ENCODE data around the gene KIF13A.
"Not testable (repeated sequence)": the region's sequence is repeated elsewhere in the genome, so short reads cannot be mapped to it uniquely, and the experiment has no call there.

Gene KIF13A

DNA sequence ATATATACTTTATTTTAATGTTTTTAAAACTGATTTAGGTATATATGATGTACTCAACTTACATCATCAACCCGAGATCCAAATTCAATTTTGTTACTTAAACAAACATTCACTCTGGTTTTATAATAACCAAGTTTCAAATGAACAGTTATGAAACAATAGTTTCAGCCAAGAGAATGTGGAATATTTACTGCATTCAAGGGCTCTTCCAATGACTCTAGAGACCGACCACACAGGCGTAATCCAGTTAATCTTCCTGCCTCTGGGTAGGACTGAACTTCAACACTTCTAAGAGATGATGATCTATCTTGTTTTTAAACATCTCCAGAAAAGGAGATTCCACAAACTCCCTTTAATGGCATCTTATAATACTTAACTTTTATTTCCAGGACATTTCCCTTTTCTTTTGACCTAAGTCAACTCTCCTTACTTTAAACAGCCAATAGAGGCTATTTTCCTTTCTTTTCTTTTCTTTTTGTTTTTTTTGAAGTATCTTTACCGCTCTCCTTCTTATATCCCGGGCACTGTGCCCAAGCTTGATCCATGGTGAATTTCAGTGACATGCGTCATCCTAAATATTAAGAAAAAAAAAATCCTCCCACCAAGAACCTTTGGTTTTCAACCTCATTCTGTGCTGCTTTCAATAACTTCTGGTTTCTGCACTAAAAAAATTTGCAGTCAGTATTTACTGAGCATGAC is 110.1 kb downstream of the KIF13A start:
- DNase-seq (ENCODE audit: extremely low read depth in 1 of 2, low read depth in 1 of 2) = no peak

- no peak for DNase-seq (ENCODE audit: extremely low read depth in 1 of 2, low read depth in 1 of 2)
Observed at GRCh38 chr6:17874753-17875152, 112.7 kb downstream of the KIF13A start.

DNA sequence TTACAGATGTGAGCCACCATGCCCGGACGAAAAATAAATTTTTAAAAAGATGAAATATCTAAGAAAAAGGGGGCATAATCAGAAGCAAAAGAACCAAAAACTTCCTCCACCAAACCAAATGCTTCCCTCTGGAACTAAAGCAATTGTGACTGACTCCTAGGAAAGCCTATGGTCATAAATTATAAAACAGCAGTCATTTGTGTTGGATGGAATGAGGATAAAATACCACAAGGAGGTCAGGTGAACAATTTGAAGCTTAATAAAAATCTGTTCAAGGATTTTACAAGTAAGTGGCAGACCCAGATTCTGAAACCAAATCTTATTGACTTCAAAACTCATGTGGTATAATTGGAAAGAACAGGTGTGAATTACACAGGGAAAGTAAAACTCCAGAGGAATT is 114.5 kb downstream of the KIF13A start:
- DNase-seq (ENCODE audit: extremely low read depth in 1 of 2, low read depth in 1 of 2) = no peak

DNA sequence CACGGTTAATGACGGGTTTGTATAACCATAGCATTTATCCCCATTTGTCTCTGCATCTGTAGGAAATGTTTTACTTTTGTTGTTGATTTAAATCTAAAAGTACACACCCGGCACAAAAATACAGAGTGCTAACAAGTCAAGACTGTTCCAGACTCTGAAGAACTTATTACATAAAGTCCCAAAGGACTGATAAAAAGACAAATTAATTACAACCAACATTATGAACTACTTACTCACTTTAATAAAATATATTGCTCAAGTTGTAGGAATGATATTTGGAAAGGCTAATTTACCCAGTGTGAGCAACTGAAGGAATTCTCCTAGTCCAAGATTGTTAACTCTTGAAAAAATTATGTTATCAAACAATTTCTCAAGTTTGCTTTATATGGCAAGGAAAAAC is 115.6 kb downstream of the KIF13A start:
- DNase-seq (ENCODE audit: extremely low read depth in 1 of 2, low read depth in 1 of 2) = no peak

- DNase-seq (ENCODE audit: extremely low read depth in 1 of 2, low read depth in 1 of 2) = no peak
Observed at GRCh38 chr6:17871189-17871519, 116.3 kb downstream of the KIF13A start.

GRCh38 chr6:17870300-17871188 is 116.9 kb downstream of the KIF13A start:
- no peak for DNase-seq (ENCODE audit: extremely low read depth in 1 of 2, low read depth in 1 of 2)

DNA sequence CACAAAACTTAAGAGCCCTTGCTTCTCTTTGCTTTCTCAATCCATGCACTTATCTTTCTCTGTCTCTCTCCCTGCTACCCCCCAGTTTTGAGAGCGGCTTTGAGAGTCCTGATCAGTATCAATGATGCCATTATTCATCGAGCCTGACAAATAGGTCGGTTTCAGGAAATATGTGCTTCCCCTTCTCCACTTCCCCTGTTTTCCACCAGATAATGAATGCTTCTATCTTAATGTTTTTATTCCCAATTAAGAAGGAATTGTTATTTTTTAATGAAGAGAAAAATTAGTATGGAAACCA is 117.7 kb downstream of the KIF13A start:
- DNase-seq (ENCODE audit: extremely low read depth in 1 of 2, low read depth in 1 of 2) = no peak

- DNase-seq (ENCODE audit: extremely low read depth in 1 of 2, low read depth in 1 of 2) = no peak
Observed at GRCh38 chr6:17869010-17869752, 118.3 kb downstream of the KIF13A start.

DNA sequence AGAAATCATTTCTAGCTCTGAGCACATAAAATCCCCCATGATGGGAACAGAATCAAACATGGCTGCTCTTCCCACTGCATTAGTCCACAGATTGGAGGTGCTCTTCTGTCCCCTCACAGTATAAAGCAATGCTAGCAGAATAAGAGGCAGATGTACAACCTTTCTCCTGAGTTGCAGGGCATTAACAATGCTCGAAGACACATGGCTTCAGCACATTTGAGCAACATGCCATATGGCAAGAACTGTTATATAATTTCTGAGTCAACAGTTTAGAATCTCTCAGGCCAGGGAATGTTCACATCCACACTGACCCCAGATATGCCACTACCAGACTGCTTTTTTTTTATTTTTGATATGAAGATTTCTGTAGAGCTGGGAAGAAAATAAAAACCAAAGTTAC is 119.6 kb downstream of the KIF13A start:
- no peak for DNase-seq (ENCODE audit: extremely low read depth in 1 of 2, low read depth in 1 of 2)

GRCh38 chr6:17866876-17867444 is 120.5 kb downstream of the KIF13A start:
- DNase-seq (ENCODE audit: extremely low read depth in 1 of 2, low read depth in 1 of 2) = no peak

GRCh38 chr6:17865798-17866725 is 121.4 kb downstream of the KIF13A start:
- no peak for DNase-seq (ENCODE audit: extremely low read depth in 1 of 2, low read depth in 1 of 2)

GRCh38 chr6:17865243-17865642 is 122.2 kb downstream of the KIF13A start:
- DNase-seq (ENCODE audit: extremely low read depth in 1 of 2, low read depth in 1 of 2) = no peak

DNA sequence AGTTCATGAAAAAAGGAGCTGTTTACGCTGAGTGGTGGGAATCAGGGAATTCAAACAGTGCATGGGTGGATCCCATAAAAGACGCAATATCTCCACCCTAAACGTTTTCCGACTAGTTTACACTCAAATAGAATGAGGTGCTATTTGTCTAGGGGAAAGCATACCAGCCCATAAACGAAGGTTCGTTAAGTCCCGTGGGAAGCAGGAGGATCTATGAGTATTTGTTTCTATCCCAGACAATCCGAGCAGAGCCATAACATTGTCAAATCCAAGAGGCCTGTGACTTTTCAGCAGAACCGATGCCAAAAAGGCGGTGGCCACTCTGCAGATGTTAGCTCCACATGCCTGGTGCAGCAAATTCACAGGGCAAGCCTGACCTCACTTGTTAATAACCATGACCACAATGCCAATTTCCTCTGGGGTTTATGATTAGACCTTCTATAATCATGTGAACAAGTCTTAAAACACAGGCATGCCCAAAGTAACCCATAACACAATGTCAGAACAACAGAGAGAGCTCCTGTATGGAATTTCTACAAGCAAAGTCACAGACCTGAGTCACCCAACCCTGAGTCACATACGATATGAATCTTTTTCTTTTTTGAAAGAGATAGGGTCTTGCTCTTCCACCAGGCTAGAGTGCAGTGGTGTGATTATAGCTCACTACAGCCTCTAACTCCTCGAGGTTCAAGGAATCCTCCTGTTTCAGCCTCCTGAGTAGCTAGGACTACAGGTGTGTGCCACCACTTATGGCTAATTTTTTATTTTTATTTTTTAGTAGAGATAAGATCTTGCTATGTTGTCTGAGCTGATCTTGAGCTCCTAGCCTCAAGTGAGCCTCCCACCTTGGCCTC is 123.3 kb downstream of the KIF13A start:
- DNase-seq (ENCODE audit: extremely low read depth in 1 of 2, low read depth in 1 of 2) = no peak

DNA sequence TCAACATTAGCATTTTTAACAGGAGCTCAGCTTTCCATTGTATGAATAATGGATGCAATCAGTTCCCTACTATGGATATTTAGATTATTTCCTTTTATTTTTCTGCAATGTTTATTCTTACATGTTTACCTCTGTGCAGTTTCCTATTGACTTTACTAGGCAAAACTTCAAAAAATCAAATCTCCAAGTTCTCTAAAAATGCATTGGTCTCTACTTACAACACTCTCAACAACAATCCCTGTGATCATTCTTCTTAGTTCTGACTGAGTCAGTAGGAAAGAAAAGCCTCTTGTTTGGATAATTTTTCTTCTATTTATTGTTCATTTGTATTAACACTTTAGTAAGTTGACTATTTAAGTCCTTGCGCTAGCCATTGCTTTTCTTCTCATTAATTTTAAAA is 126.1 kb downstream of the KIF13A start:
- no peak for DNase-seq (ENCODE audit: extremely low read depth in 1 of 2, low read depth in 1 of 2)

- DNase-seq (ENCODE audit: extremely low read depth in 1 of 2, low read depth in 1 of 2) = no peak
Observed at GRCh38 chr6:17859846-17860245, 127.6 kb downstream of the KIF13A start.

DNA sequence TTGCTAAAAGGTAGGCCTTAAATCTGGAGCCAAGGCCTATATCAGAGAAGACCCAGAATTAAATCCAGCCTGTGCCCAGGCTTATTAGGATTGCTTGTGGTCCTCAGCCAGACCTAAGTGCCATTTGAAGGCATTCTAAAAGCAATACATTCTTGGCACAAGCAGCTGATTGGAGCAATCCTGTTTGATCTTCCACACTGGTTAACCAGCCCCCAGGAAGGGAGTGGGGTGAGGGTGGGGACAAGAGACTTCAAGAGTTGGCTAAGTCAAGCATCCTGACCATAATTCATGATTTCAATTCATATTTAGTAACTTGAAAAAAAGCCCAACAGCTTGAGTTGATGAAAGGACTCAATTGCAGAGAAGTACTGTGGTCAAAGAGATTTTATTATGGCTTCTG is 128.9 kb downstream of the KIF13A start:
- no peak for DNase-seq (ENCODE audit: extremely low read depth in 1 of 2, low read depth in 1 of 2)

DNA sequence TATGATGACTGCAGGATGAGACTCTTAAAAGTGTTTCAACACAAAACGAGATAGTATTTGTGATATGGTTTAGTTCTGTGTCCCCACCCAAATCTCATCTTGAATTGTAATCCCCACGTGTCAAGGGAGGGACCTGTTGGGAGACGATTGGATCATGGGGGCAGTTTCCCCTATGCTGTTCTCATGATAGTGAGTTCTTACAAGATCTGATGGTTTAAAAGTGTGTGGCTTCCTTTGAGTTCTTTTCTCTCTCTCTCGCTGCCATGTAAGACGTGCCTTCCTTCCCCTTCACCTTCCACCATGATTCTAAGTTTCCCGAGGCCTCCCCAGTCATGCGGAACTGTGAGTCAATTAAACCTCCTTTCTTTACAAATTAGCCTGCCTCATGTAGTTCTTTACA is 130.2 kb downstream of the KIF13A start:
- not testable (repeated sequence) for DNase-seq (ENCODE audit: extremely low read depth in 1 of 2, low read depth in 1 of 2)

GRCh38 chr6:17856306-17856705 is 131.1 kb downstream of the KIF13A start:
- no peak for DNase-seq (ENCODE audit: extremely low read depth in 1 of 2, low read depth in 1 of 2)

DNA sequence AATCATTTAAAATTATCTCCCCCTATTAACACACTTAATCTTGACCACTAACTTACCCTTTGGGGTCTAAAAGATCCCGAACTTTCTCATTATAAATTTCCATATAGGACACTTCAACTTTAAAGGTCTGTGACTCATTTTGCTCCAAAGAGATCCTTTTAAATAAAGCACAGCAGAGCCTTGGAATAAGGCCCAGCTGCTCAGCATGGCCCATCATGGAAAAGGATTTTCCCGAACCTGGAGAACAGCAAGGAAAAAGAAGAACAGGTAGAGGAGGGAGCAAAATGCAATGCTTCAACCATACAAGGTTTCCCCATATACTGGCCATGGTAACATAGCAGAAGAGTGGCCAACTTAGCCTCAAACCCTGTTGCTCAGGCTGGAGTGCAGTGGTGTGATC is 132.1 kb downstream of the KIF13A start:
- DNase-seq (ENCODE audit: extremely low read depth in 1 of 2, low read depth in 1 of 2) = no peak

DNA sequence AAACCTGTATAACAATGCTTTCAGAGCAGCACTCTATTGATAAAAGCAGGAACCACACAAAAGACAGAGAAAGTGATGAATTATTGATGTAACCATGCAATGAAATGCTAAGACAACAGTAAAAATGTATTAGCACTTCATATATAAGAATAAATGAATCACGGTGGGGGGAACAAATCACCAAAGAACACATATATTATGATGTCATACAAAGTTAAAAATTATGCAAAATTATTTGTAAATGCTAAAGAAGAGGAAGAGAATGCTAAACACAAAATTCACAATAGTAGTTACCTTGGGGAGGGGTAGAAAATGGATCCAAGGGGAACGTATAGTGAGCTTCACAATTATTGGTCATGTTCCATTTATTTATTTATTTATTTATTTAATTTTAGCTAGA is 133.9 kb downstream of the KIF13A start:
- DNase-seq (ENCODE audit: extremely low read depth in 1 of 2, low read depth in 1 of 2) = no peak
